Inflammatory macrophage (primary cell): ENCODE data around the gene LRRC34.
A peak's percentile ranks its signal among the peaks of the same experiment; 100 is the strongest.

Experiments
- DNase-seq, 2 donors: peaks; one replicate each; pipeline ENCODE4 v3.0.0-alpha.2; 2020 to 2022
- total RNA-seq, 18 experiments: gene quantifications; one replicate each; lab custom pipeline; 2026; ENCODE audit warnings: mixed read lengths in 6 of 18, inconsistent platforms in 2 of 18; lab: John Stamatoyannopoulos, UW

Gene LRRC34
- total RNA-seq: 0.39 to 4.1 (median 1.4) reads per million in 18 experiments

DNA sequence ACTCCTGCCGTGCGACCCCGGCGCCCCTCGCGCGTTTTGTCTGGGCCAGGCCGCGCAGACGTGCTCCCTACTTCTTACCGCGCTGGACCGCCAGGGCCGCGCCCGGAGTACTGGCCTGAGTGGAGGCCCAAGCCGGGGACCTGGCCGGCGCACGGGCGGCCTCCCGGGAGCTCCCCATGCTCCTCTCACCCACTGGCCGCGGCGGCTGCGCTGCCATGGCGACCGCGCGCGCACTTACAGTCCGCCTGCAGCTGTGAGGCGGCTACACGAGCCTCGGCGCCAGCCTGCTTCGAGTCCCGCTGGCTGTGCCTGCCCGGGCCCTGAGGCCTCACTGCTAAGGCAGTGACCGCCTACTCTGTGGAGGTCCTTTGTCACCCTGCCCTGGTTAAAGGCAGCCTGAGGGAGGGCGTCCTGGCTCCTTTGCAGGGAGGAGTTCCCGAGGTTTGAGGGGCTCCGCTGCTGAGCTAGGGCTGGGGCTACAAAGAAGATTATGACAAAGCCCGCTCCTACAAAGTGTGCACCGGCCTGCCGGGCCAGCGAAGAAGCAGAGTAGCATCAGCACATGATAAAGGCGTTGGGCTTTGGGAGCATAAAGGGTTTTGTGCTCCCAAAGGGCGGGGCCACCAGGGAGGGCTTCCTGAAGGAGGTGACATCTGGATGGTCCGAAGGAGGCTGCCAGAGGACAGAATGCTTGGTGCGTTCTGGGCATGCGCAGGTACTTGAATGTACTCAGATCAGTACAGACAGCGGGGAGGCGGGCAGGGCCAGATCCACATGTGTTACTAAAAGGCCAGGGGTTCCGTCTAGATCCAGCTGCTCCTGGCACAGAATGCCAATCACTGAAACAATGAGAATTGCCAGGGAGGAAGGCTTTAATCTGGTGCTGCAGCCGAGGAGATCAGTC lies at the start of gene LRRC34, which contains the start of gene LRRIQ4:
Gene LRRC34, minus strand, starts transcription at position 573 of the 904 bp plus-strand sequence. Its CDS starts 356 bp downstream, at position 217.
Gene LRRIQ4, plus strand, starts transcription at position 539 of the 904 bp plus-strand sequence. CDS start 9,052 bp downstream, outside the sequence.
- DNase-seq: peak; percentile 66 to 70

DNA sequence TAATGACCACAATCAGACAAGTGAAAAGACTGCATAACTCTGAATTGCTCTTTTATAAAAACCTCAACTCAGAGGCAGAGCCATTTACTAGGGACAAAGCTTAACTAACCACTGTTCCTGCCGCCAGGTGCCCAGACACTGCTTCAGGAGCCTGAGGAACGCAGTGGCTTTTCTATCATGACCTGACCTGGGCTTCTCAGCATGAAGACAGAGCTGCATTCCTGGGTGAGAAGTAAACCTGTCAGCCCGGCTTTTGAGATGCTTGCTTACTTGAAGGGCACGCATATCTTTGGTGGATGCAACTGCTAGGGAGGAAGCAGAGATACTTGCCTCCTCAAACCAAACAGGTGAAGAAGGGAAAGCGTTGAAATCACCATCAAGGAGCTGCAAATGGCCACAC lies 49.2 kb upstream of the LRRC34 start:
- no peak for DNase-seq

DNA sequence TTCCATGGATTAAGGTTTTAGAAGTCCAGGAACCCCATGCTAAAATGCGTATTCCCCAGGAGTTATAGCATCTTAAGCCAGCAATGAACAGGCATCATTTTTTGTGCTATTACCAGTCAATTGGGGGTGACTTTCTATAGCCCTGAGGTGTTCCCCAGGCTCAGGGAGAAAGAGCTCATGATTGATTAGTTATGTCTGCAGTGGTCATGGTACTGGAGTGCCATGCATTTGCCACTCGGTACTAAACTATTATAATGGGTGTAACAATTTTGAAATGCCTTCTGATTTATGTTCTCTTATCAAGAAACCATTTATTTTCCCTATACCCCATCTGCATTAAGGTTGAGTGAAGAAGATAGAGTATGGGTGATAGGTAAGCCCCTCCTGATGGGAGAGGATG lies 45.1 kb upstream of the LRRC34 start:
- no peak for DNase-seq

GRCh38 chr3:169855514-169855913 lies 42.8 kb upstream of the LRRC34 start:
- no peak for DNase-seq

DNA sequence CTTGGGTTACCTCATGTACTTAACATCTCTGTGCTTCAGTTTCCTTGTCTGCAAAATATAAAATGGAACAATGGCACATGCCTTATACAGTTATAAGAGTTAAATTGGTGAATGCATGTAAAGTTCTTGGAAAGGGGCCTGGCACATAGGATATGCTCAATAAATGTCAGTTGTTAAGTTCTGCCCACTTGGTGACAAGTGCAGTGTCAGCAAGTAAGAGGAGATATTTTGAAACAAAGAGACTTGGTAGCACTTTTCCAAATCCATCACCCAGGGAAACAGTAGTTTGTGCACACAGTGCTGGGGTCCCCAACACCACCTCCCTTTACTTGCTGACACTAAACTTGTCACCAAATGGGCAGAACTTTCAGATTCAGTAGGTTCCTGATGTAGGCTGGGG lies 37.9 kb upstream of the LRRC34 start:
- DNase-seq: no peak

GRCh38 chr3:169848741-169849140 lies 36.0 kb upstream of the LRRC34 start:
- DNase-seq: no peak

- no peak for DNase-seq
Measured at GRCh38 chr3:169847896-169848295, 35.2 kb upstream of the LRRC34 start.

DNA sequence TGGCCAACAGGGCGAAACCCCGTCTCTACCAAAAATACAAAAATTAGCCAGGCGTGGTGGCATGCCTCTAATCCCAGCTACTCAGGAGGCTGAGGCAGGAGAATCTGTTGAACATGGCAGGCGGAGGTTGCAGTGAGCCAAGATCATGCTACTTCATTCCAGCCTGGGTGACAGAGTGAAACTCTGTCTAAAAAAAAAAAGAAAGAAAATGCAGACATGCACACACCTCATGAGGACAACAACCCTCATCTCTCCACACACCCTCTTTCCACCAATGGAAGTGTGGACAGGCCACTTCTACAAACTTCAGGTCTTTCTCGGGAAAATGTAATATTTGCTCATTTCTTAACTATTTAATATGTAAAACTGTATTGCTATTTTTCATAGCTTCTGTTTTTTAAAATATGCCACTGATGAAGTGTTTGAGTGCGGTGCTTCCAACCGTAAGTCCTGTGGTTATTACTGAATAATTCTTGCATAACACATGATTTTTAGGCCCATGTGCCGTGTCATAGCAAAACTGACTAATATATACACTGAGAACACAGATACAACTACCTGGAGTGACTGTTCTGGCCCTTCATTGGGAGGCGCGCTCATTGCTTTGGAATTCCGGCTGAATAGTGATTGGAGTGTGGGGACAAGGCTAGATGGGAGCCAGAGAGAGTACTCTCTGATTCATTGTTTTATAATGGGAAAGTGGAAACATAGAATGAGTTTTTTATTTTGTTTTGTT lies 33.9 kb upstream of the LRRC34 start:
- DNase-seq: no peak

GRCh38 chr3:169842960-169843359 lies 30.3 kb upstream of the LRRC34 start:
- DNase-seq: peak; percentile 18 to 19

DNA sequence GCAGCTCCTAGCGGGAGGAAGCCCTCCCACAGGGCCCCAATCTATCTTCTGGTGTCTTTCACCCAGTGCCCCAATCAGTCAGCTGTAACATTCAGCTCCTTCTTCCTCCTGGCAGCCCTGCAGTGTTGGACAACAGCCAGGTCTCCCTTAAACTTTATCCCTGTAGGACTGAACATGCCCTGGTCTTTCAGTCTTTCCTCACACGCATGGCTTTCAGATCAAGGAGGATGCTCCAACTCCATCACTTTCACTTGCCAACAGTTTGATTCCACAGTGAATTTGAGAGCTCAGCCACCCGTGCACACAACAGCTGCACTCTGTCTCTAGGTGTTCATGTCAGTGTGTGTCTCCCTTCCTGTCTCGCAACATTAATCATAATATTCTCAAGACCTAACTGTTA lies 28.5 kb upstream of the LRRC34 start:
- no peak for DNase-seq

DNA sequence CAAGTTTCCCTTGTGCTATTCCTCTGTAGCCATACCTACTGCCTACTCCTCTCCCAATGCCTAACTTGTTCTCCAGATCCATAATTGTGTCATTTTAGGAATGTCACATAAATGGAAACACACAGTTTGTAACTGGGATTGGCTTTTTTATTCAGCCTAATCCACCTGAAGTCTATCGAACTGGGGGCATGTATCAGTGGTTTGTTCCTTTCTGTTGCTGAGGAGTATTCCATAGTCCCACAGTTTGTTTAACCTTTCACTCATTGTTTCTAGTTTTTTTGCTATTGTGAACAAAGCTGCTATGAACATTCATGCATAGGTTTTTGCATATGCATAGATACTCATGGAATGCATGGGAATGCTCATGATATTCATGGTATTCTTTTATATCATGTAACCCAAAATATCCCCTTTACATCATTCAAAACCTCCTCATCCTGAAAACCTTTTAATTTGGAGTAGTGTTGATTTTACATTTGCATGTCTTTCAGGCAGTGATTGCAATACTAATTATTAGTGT lies 25.9 kb upstream of the LRRC34 start:
- no peak for DNase-seq

GRCh38 chr3:169836942-169837275 lies 24.2 kb upstream of the LRRC34 start:
- DNase-seq: no peak

GRCh38 chr3:169836078-169836941 lies 23.6 kb upstream of the LRRC34 start:
- peak; percentile 19 to 35 for DNase-seq

- DNase-seq: no peak
Measured at GRCh38 chr3:169835533-169835932, 22.8 kb upstream of the LRRC34 start.

DNA sequence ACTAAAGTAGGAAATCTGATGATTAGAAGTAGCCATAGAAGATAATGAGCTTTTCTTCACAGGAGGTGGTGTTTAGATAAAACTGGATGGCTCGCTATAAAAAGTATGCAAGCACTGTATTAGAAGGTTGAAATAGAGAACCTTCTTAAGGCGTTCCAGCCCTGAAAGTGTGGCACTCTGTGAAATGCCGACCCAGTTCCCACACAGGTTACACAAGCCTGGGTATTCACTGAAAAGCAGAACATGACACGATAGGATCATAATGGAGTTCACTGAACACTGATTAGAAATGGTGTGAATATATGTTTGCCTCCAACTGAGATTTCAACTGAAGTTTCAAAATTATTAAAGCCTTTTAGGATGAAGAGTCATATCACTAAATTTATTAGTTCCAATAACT lies 15.0 kb upstream of the LRRC34 start:
- DNase-seq: peak; percentile 48 to 64

DNA sequence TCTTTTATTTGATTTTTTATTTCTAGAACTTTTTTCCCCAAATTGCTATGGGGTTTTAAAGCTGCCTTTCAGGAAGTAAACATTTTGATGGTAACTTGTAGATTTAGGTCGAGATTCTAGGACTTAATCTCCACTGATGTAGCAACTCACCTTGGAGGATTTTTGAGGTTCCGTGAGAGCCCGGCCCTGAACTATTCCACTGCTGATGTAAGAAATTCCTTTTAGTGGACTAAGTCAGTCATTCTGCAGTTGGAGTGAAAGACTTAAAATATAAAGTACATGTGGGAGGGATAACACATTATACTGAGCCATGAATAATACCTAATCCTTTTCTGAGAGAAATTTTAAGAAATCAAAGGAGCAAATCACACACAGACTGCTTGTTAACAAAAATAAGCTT lies 12.6 kb upstream of the LRRC34 start:
- no peak for DNase-seq

DNA sequence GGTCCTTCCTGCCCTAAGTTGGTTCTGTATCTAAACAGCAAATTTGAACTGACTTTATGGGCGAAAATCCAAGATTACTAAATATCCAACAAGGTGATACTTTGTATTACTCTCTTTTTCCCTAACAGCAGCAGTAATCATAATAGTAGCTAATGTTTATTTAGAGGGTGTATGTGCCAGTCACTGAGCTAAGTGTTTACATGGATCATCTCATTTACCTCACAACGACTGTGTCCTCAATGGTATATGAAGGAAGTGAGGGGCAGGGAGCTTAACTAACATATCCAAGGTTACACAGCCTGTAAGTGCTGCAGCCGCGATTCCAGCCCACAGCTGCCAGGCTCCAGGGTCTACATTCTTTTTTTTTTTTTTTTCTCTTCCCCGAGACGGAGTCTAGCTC lies 10.3 kb upstream of the LRRC34 start:
- no peak for DNase-seq

DNA sequence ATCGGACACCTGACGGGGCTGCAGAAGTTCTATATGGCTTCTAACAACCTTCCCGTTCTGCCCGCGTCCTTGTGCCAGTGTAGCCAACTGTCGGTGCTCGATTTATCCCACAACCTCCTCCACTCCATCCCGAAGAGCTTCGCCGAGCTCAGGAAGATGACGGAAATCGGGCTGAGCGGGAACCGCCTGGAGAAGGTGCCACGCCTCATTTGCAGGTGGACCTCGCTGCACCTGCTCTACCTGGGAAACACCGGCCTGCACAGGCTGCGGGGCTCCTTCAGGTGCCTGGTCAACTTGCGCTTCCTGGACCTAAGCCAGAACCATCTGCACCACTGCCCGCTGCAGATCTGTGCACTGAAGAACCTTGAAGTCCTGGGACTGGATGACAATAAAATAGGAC lies 9.8 kb upstream of the LRRC34 start:
- no peak for DNase-seq

DNA sequence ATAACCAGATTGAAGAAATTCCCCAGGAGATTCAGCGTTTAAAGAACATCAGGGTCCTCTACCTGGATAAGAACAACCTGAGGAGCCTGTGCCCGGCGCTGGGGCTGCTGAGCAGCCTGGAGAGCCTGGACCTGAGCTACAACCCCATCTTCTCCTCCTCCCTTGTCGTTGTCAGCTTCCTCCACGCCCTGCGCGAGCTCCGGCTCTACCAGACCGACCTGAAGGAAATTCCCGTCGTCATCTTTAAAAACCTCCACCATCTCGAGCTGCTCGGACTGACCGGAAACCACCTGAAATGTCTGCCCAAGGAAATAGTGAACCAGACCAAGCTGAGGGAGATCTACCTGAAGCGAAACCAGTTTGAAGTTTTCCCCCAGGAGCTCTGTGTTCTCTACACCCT lies 9.4 kb upstream of the LRRC34 start:
- no peak for DNase-seq

DNA sequence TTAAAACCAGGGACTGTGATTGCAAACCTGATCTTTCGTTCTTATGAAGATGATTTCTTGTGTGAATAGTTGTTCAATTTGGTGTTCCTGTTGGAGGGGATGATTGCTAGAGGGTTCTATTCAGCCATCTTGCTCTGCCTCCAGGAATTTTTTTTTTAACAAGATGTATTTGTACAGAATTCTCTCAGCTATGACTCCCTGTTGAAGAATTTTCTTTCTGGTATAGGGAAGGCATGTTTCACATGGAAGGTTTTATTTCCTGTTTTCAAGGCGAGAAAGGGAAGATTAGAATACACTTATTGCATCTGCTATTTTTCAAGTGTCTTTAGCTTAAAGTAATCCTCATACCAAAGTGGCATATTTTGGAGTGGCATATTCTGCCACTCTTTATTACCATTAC lies 5.6 kb upstream of the LRRC34 start:
- DNase-seq: no peak

- DNase-seq: no peak
Measured at GRCh38 chr3:169815590-169816150, 3.0 kb upstream of the LRRC34 start.
